Natural killer cell (primary cell): ENCODE measurements around the gene SH3BP4. TPM values are rescaled to one million over a fixed set of nuclear protein-coding genes. Genes with fewer than 3 reads are reported as not detected.

Source experiments
- ATAC-seq, 3 donors: fragments of 150-1000 bp in 2 of 3; fragments of 200-7000 bp in 1 of 3; cut with Tn5 transposase; 1 replicate in 1 of 3; 2 replicates in 2 of 3; pipeline ENCODE4 v1.10.0; 2021; ENCODE audit warnings: mild to moderate bottlenecking in 2 of 3, moderate library complexity in 2 of 3
- DNase-seq, 2 donors: peaks; one replicate each; pipeline versions ENCODE4 v3.0.0 to v3.0.0-alpha.2; 2013 to 2021; ENCODE audit warnings: mixed read lengths in 1 of 2
- H3K27ac ChIP-seq: one replicate; pipeline ENCODE4 v1.5.1; 2013; ENCODE audit warnings: mild to moderate bottlenecking, low read length
- H3K27me3 ChIP-seq: one replicate; pipeline ENCODE4 v1.6.1; 2013; ENCODE audit warnings: low read length; ENCODE audit not compliant: control insufficient read depth, insufficient read depth
- H3K36me3 ChIP-seq: one replicate; pipeline ENCODE4 v1.6.1; 2013; ENCODE audit warnings: low read length; ENCODE audit not compliant: control insufficient read depth, insufficient read depth
- H3K4me1 ChIP-seq: one replicate; pipeline ENCODE4 v1.6.1; 2013; ENCODE audit warnings: low read length; ENCODE audit not compliant: control insufficient read depth, insufficient read depth
- H3K4me3 ChIP-seq: one replicate; pipeline ENCODE4 v1.5.1; 2013; ENCODE audit warnings: low read length
- H3K9me3 ChIP-seq: one replicate; pipeline ENCODE4 v1.6.1; 2013; ENCODE audit warnings: low read length; ENCODE audit not compliant: control insufficient read depth, insufficient read depth
- H3K27ac Mint-ChIP-seq, 2 donors: one replicate each; pipeline ENCODE4 v1.8.0; 2022; ENCODE audit warnings: mild to moderate bottlenecking in 2 of 2, mixed read lengths in 2 of 2, moderate library complexity in 1 of 2
- H3K27me3 Mint-ChIP-seq, 2 donors: one replicate each; pipeline ENCODE4 v1.8.0; 2022; ENCODE audit warnings: low read depth in 2 of 2, mixed read lengths in 2 of 2
- H3K36me3 Mint-ChIP-seq: one replicate; pipeline ENCODE4 v1.8.0; 2022; ENCODE audit warnings: mixed read lengths
- H3K4me1 Mint-ChIP-seq, 2 donors: one replicate each; pipeline ENCODE4 v1.8.0; 2022; ENCODE audit warnings: mixed read lengths in 2 of 2
- H3K4me3 Mint-ChIP-seq: one replicate; pipeline ENCODE4 v1.8.0; 2022; ENCODE audit warnings: mild to moderate bottlenecking, moderate library complexity, mixed read lengths
- H3K9me3 Mint-ChIP-seq, 2 donors: one replicate each; pipeline ENCODE4 v1.8.0; 2022; ENCODE audit warnings: mixed read lengths in 2 of 2
- WGBS: methylation state at CpG from one replicate; pipeline ENCODE4 v1.1.7; 2013; ENCODE audit warnings: missing lambda C conversion rate; ENCODE audit not compliant: insufficient coverage; 5-methylcytosine and 5-hydroxymethylcytosine counted together
- intact Hi-C: fragments of 100-400 bp; cut with micrococcal nuclease; formaldehyde crosslinking; loops from one replicate; pipeline ENCODE4 v1.14.2; 2022
- total RNA-seq, 4 donors: library from RNA; stranded (reverse); fragments of 120-200 nt in 1 of 4; gene quantifications; one replicate each; pipeline versions ENCODE4 v1.2.3 to v1.2.4, GENCODE V29; 2013 to 2022
- TF ChIP-seq, protein P1 (sequence below): fragments of 200-600 bp; IDR thresholded peaks from one replicate; pipeline ENCODE4 v1.8.0; 2022; ENCODE audit warnings: antibody characterized with exemption

The SH3BP4 gene
- total RNA-seq, 3 donors from 2014 or later (not counting 1 experiment from before 2014, with no cell fraction given) = 0.39 to 2.6 (median 1.0) TPM

DNA sequence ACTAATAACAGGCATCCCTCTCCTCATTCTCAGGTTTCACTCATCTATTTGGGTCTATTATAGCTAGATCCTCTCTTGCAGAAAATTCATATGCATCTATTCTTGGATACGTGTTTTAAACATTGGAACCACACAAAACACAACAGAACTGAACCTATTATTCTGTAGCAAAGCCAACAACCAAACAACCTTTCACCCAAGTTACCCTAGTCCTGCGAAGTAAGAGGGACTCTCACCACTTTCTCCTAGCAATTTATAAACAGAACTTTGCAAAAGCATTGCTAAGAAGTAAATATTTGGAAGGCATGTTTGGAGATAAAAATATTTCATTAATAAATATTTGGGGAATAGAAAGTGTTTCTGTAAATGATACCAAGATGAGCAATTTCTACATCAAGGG lies 20.4 kb upstream of the SH3BP4 start:
- DNase-seq (no peak), ATAC-seq (no peak)
- Mint-ChIP-seq H3K27me3 (peaks cover 4 to 6% of the 10 kb centered on the region in 2 donors), H3K36me3 (no peaks in the 10 kb centered on the region), H3K27ac (no peak overlapping the region), H3K9me3 (no peaks in the 10 kb centered on the region), H3K4me3 (no peak overlapping the region), H3K4me1 (no peaks in the 10 kb centered on the region)
- no peak overlapping the region for H3K27ac ChIP-seq
- TF ChIP-seq, protein P1, sequence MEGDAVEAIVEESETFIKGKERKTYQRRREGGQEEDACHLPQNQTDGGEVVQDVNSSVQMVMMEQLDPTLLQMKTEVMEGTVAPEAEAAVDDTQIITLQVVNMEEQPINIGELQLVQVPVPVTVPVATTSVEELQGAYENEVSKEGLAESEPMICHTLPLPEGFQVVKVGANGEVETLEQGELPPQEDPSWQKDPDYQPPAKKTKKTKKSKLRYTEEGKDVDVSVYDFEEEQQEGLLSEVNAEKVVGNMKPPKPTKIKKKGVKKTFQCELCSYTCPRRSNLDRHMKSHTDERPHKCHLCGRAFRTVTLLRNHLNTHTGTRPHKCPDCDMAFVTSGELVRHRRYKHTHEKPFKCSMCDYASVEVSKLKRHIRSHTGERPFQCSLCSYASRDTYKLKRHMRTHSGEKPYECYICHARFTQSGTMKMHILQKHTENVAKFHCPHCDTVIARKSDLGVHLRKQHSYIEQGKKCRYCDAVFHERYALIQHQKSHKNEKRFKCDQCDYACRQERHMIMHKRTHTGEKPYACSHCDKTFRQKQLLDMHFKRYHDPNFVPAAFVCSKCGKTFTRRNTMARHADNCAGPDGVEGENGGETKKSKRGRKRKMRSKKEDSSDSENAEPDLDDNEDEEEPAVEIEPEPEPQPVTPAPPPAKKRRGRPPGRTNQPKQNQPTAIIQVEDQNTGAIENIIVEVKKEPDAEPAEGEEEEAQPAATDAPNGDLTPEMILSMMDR = no peak
- H3K4me1 ChIP-seq = no peaks in the 10 kb centered on the region
- 93% methylated on average over 2 of the region's 2 CpGs for WGBS
- H3K27me3 ChIP-seq = no peaks in the 10 kb centered on the region
- intact Hi-C loops = no loop called here
- no peaks in the 10 kb centered on the region for H3K9me3 ChIP-seq
- H3K36me3 ChIP-seq = no peaks in the 10 kb centered on the region
- no peak overlapping the region for H3K4me3 ChIP-seq

DNA sequence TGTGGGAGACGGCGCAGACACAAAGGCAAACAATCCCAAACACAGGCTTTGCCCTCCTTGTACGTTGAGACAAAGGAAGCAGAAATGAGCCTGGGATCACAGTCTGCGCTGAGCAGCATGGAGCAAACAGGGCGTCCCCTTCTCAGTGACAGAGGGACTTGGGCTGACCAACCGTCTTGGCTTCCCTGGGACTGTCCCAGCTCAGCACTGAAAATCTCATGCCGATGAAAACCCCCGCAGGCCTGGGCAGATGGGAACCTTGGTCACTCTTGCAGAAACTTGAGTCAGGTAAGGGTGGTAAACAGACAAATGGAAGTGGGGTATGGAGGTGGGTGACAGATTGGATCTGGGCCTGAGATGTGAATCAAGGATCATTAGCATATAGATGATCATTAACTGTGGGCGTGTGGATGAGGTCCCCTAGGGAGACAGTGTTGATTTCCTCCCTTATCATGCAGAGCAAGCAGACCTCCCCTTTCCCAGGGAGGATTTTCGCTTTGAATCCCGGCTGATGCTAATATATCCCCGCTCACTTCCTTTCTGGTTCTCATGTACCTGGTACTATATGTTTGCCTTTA lies 19.1 kb upstream of the SH3BP4 start:
- TF ChIP-seq, protein P1 = no peak
- Histone ChIP-seq H3K27ac (no peak overlapping the region), H3K36me3 (no peaks in the 10 kb centered on the region), H3K4me3 (no peak overlapping the region), H3K9me3 (no peaks in the 10 kb centered on the region), H3K4me1 (no peaks in the 10 kb centered on the region), H3K27me3 (no peaks in the 10 kb centered on the region)
- H3K27me3 Mint-ChIP-seq = peaks cover 14% of the 10 kb centered on the region in 2 donors
- ATAC-seq = no peak
- H3K36me3 Mint-ChIP-seq = no peaks in the 10 kb centered on the region
- H3K4me1 Mint-ChIP-seq = no peaks in the 10 kb centered on the region
- no peak overlapping the region for H3K4me3 Mint-ChIP-seq
- H3K27ac Mint-ChIP-seq = no peak overlapping the region
- WGBS = 92% methylated on average over 12 of the region's 12 CpGs
- H3K9me3 Mint-ChIP-seq = no peaks in the 10 kb centered on the region
- intact Hi-C loops = no loop called here
- DNase-seq = no peak

DNA sequence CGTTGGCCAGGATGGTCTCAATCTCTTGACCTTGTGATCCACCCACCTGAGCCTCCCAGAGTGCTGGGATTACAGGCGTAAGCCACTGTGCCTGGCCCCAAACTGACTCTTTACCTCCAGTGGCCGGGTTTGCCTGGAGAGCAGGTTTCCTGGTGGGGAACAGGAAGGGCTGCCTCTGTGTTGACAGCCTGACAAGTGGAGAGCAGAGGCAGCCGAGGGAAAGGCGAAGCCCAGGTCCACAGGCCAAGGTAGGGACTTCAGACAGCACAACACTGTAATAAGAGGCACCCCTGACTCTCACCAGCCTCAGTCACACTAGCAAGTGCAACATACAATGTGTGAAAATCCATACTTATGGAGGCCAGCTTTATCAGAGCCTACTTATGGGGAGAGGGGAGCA lies 16.5 kb upstream of the SH3BP4 start:
- Mint-ChIP-seq H3K27ac (no peak overlapping the region), H3K27me3 (peaks cover 18 to 31% of the 10 kb centered on the region in 2 donors), H3K4me1 (no peaks in the 10 kb centered on the region), H3K36me3 (no peaks in the 10 kb centered on the region), H3K4me3 (no peak overlapping the region), H3K9me3 (no peaks in the 10 kb centered on the region)
- H3K9me3 ChIP-seq = no peaks in the 10 kb centered on the region
- TF ChIP-seq, protein P1 = no peak
- no peak overlapping the region for H3K27ac ChIP-seq
- no peak overlapping the region for H3K4me3 ChIP-seq
- DNase-seq = no peak
- H3K27me3 ChIP-seq = no peaks in the 10 kb centered on the region
- H3K4me1 ChIP-seq = no peaks in the 10 kb centered on the region
- no peak for ATAC-seq
- H3K36me3 ChIP-seq = no peaks in the 10 kb centered on the region
- 71% methylated on average over 5 of the region's 5 CpGs for WGBS
- intact Hi-C loops = no loop called here

DNA sequence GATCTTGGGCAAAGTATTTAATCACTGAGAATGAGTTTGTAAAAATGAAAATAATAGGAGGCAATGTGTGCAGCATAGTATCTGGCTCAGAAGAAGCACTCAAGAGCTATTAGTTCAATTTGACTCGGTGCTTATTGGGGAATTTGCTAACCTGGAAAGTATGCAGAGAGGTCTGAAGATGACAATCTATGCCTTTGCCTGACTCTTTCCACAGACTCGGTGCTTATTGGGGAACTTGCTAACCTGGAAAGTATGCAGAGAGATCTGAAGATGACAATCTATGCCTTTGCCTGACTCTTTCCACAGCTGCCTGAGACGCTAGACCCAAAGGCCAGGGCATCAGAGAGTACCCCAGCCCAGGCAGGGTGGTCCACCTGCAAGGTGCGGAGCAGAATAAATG lies 12.2 kb upstream of the SH3BP4 start:
- 91% methylated on average over 4 of the region's 4 CpGs for WGBS
- TF ChIP-seq, protein P1 = no peak

More for the DNA sequence above, 12.2 kb upstream of the SH3BP4 start:
- intact Hi-C loops = no loop called here
- Histone ChIP-seq H3K27me3 (peaks cover 7% of the 10 kb centered on the region), H3K27ac (no peak overlapping the region), H3K4me1 (no peaks in the 10 kb centered on the region), H3K36me3 (no peaks in the 10 kb centered on the region), H3K9me3 (no peaks in the 10 kb centered on the region), H3K4me3 (no peak overlapping the region)
- DNase-seq = no peak
- Mint-ChIP-seq H3K4me1 (no peaks in the 10 kb centered on the region), H3K4me3 (no peak overlapping the region), H3K27ac (no peak overlapping the region), H3K9me3 (peaks cover 0 to 5% of the 10 kb centered on the region in 2 donors), H3K36me3 (peaks cover 7% of the 10 kb centered on the region), H3K27me3 (peaks cover 34 to 54% of the 10 kb centered on the region in 2 donors)
- no peak for ATAC-seq
